SH-SY5Y (cell line): ENCODE results near the gene TLCD5.

Experiments
- GATA2 ChIP-seq: IDR thresholded peaks from 2 replicates; pipeline ENCODE4 v1.6.1; 2011; ENCODE audit warnings: mild to moderate bottlenecking, low read depth, low read length
- GATA3 ChIP-seq: IDR thresholded peaks from 2 replicates; pipeline ENCODE4 v1.6.1; 2011; ENCODE audit warnings: low read depth, mild to moderate bottlenecking, low read length, moderate library complexity

GRCh38 chr11:120316880-120317688 is 8.0 kb upstream of the TLCD5 start:
- TF ChIP-seq GATA2, result no peak
- TF ChIP-seq GATA3, result no peak
